GM23338 (cell line): ENCODE measurements around the gene AOAH. TPM values are rescaled to one million over a fixed set of nuclear protein-coding genes. Genes with fewer than 3 reads are reported as not detected.

ENCODE experiments used
- ATAC-seq: fragments of 200-7000 bp; cut with Tn5 transposase; 3 replicates; pipeline ENCODE4 v1.9.1; 2020
- DNase-seq: peaks from one replicate; pipeline ENCODE4 v3.0.0-alpha.2; 2015; ENCODE audit warnings: low spot score
- H2AFZ ChIP-seq: fragments of 200-600 bp; sonication (generic); 2 replicates; pipeline ENCODE4 v1.8.0; 2016; ENCODE audit warnings: antibody characterized with exemption, mild to moderate bottlenecking, moderate library complexity
- H3F3A ChIP-seq: fragments of 200-600 bp; sonication (generic); replicated peaks from 2 replicates; pipeline ENCODE4 v1.8.0; 2017; ENCODE audit warnings: antibody characterized with exemption, mixed run types, low read depth
- H3K27ac ChIP-seq: fragments of 200-600 bp; sonication (generic); 2 replicates; pipeline ENCODE4 v1.6.1; 2016; ENCODE audit warnings: low read depth
- H3K27me3 ChIP-seq: fragments of 200-600 bp; sonication (generic); 2 replicates; pipeline ENCODE4 v1.8.0; 2016; ENCODE audit warnings: mild to moderate bottlenecking, mixed run types, moderate library complexity; ENCODE audit not compliant: insufficient read depth
- H3K36me3 ChIP-seq: fragments of 200-600 bp; sonication (generic); 2 replicates; pipeline ENCODE4 v1.8.0; 2016; ENCODE audit warnings: mild to moderate bottlenecking; ENCODE audit not compliant: insufficient read depth
- H3K4me1 ChIP-seq: fragments of 200-600 bp; sonication (generic); 2 replicates; pipeline ENCODE4 v1.8.0; 2016; ENCODE audit warnings: mild to moderate bottlenecking, moderate library complexity; ENCODE audit not compliant: insufficient read depth
- H3K4me2 ChIP-seq: fragments of 200-600 bp; sonication (generic); 2 replicates; pipeline ENCODE4 v1.7.1; 2017; ENCODE audit warnings: mixed run types
- H3K4me3 ChIP-seq: fragments of 200-600 bp; sonication (generic); 2 replicates; pipeline ENCODE4 v1.6.1; 2016; ENCODE audit warnings: mixed run types
- H3K79me2 ChIP-seq: fragments of 200-600 bp; sonication (generic); replicated peaks from 2 replicates; pipeline ENCODE4 v1.8.0; 2017; ENCODE audit warnings: mild to moderate bottlenecking; ENCODE audit not compliant: insufficient read depth
- H3K9me2 ChIP-seq: fragments of 200-600 bp; sonication (generic); 2 replicates; pipeline ENCODE4 v1.8.0; 2017; ENCODE audit not compliant: insufficient read depth
- H4K20me1 ChIP-seq: fragments of 200-600 bp; sonication (generic); replicated peaks from 2 replicates; pipeline ENCODE4 v1.8.0; 2017; ENCODE audit warnings: mild to moderate bottlenecking; ENCODE audit not compliant: insufficient read depth
- H3K27ac Mint-ChIP-seq: 2 replicates; pipeline ENCODE4 v1.8.0; 2020; ENCODE audit warnings: inconsistent platforms, mild to moderate bottlenecking, moderate library complexity, mixed read lengths
- H3K27me3 Mint-ChIP-seq: 3 replicates; pipeline ENCODE4 v1.8.0; 2022; ENCODE audit warnings: low read depth, mild to moderate bottlenecking, moderate library complexity, mixed read lengths, inconsistent platforms; ENCODE audit not compliant: insufficient read depth, poor library complexity
- H3K36me3 Mint-ChIP-seq: 3 replicates; pipeline ENCODE4 v1.8.0; 2021; ENCODE audit warnings: low read depth, mild to moderate bottlenecking, inconsistent platforms, moderate library complexity, mixed read lengths
- H3K4me1 Mint-ChIP-seq: 3 replicates; pipeline ENCODE4 v1.8.0; 2020; ENCODE audit warnings: mild to moderate bottlenecking, inconsistent platforms, mixed read lengths
- H3K4me3 Mint-ChIP-seq: 3 replicates; pipeline ENCODE4 v1.8.0; 2021; ENCODE audit warnings: moderate library complexity, mild to moderate bottlenecking, inconsistent platforms, mixed read lengths
- H3K9me3 Mint-ChIP-seq: 3 replicates; pipeline ENCODE4 v1.8.0; 2020; ENCODE audit warnings: moderate library complexity, mild to moderate bottlenecking, inconsistent platforms, mixed read lengths
- CREB1 ChIP-seq: fragments of 250-450 bp; sonication (Bioruptor Pico); IDR thresholded peaks from 2 replicates; pipeline ENCODE4 v1.5.0; 2020; ENCODE audit warnings: low read depth, mild to moderate bottlenecking, moderate library complexity
- CTCF ChIP-seq, 2 experiments: fragments of 200-600 bp in 1 of 2; sonication (generic) in 1 of 2; conservative IDR thresholded peaks; 2 replicates each; pipeline versions ENCODE4 v1.5.1 to v1.6.1; 2016 to 2017; ENCODE audit warnings: antibody characterized with exemption in 2 of 2, low read depth in 2 of 2, mild to moderate bottlenecking in 2 of 2, moderate library complexity in 1 of 2
- ETS1 ChIP-seq: IDR thresholded peaks from 2 replicates; pipeline ENCODE4 v1.6.1; 2016; ENCODE audit warnings: antibody characterized with exemption
- EZH2 ChIP-seq: fragments of 200-600 bp; sonication (generic); IDR thresholded peaks from one replicate; pipeline ENCODE4 v1.8.0; 2017; ENCODE audit warnings: antibody characterized with exemption, mild to moderate bottlenecking, low read depth; ENCODE audit not compliant: unreplicated experiment
- EZH2phosphoT487 ChIP-seq: fragments of 200-600 bp; sonication (generic); IDR thresholded peaks from one replicate; pipeline ENCODE4 v1.8.1; 2018; ENCODE audit warnings: antibody characterized with exemption; ENCODE audit not compliant: unreplicated experiment
- POLR2AphosphoS5 ChIP-seq: IDR thresholded peaks from 2 replicates; pipeline ENCODE4 v1.6.1; 2016; ENCODE audit warnings: antibody characterized with exemption, low read depth
- ZNF114 ChIP-seq: fragments of 250-450 bp; sonication (Bioruptor Pico); IDR thresholded peaks from 2 replicates; pipeline ENCODE4 v1.5.0; 2020; ENCODE audit warnings: mild to moderate bottlenecking, moderate library complexity
- ZNF331 ChIP-seq: fragments of 250-450 bp; sonication (Bioruptor Pico); IDR thresholded peaks from 2 replicates; pipeline ENCODE4 v1.5.0; 2020; ENCODE audit warnings: low read depth, mild to moderate bottlenecking, moderate library complexity
- polyA plus RNA-seq: library from polyadenylated mRNA; unstranded; fragments of >200 nt; fragmentation: Nextera tagmentation; extraction: Ambion mirVana; gene quantifications from 2 replicates; pipeline ENCODE4 v1.2.1, GENCODE V29; 2016
- total RNA-seq: library from RNA; depleted of rRNA; stranded (reverse); fragments of >200 nt; shearing (Covaris generic); gene quantifications from 2 replicates; pipeline ENCODE4 v1.2.3, GENCODE V29; 2014

Gene AOAH
- total and polyA plus RNA-seq, 2 experiments from 2014 or later: not detected

GRCh38 chr7:36752026-36752711 lies 27.9 kb upstream of the AOAH start (continued):
- TF ChIP-seq ZNF114 (CRISPR knock-in tag): no peak
- no peak for TF ChIP-seq CREB1
- no peak for TF ChIP-seq ZNF331
- no peak for TF ChIP-seq CTCF (conservative IDR thresholded peaks at IDR 0.05; ENCODE audit: low read depth in 2 of 2)
- no peak for TF ChIP-seq EZH2
- TF ChIP-seq ETS1: no peak
- no peak for TF ChIP-seq EZH2phosphoT487
- no peak for TF ChIP-seq POLR2AphosphoS5

GRCh38 chr7:36750451-36750850 lies 26.2 kb upstream of the AOAH start:
- no peak overlapping the region for H3K4me3 ChIP-seq
- 0 out of 2 replicates have a peak, but pooled peaks cover 5% of the 10 kb centered on the region for H3K9me2 ChIP-seq
- Mint-ChIP-seq H3K4me1 (no peaks in the 10 kb centered on the region), H3K9me3 (no peaks in the 10 kb centered on the region), H3K36me3 (no peaks in the 10 kb centered on the region), H3K27ac (no peak overlapping the region), H3K27me3 (peaks cover 5% of the 10 kb centered on the region), H3K4me3 (no peak overlapping the region)
- H3K79me2 ChIP-seq: no peaks in the 10 kb centered on the region
- ATAC-seq (no peak), DNase-seq (no peak)
- no peaks in the 10 kb centered on the region for H4K20me1 ChIP-seq
- no peaks in the 10 kb centered on the region for H3F3A ChIP-seq
- peak in 1 of 2 experiments; percentile 16; a peak in 1 of 4 replicates for TF ChIP-seq CTCF (conservative IDR thresholded peaks at IDR 0.05; ENCODE audit: low read depth in 2 of 2)
- no peak for TF ChIP-seq ZNF331
- H3K27me3 ChIP-seq: no peaks in the 10 kb centered on the region
- no peak overlapping the region for H3K27ac ChIP-seq
- no peaks in the 10 kb centered on the region for H3K4me1 ChIP-seq
- H3K36me3 ChIP-seq: no peaks in the 10 kb centered on the region
- no peak overlapping the region for H2AFZ ChIP-seq
- no peak overlapping the region for H3K4me2 ChIP-seq
